HepG2 (cell line): ENCODE results near the gene YLPM1. TPM values are rescaled to one million over a fixed set of nuclear protein-coding genes. Genes with fewer than 3 reads are reported as not detected.

Source experiments
- ARNT ChIP-seq: fragments of 450-650 bp; IDR thresholded peaks from 2 replicates; pipeline ENCODE4 v1.6.1; 2017
- DRAP1 ChIP-seq: IDR thresholded peaks from 2 replicates; pipeline ENCODE4 v1.6.1; 2016; ENCODE audit warnings: missing genetic modification reagents, missing compliant biosample characterization
- GRHL1 ChIP-seq: sonication (generic); formaldehyde crosslinking; conservative IDR thresholded peaks from 2 replicates; pipeline ENCODE4 v1.8.0; 2022; ENCODE audit warnings: missing genetic modification reagents
- HCFC1 ChIP-seq: fragments of 150-350 bp; IDR thresholded peaks from 2 replicates; pipeline ENCODE4 v1.6.1; 2014; ENCODE audit warnings: low read depth, low read length
- HNF4A ChIP-seq: sonication (generic); formaldehyde crosslinking; IDR thresholded peaks from 2 replicates; pipeline ENCODE4 v1.4.0; 2020; ENCODE audit warnings: missing genetic modification reagents
- HOXA7 ChIP-seq: sonication (generic); formaldehyde crosslinking; IDR thresholded peaks from 2 replicates; pipeline ENCODE4 v1.8.1; 2022; ENCODE audit warnings: mild to moderate bottlenecking, missing genetic modification reagents, moderate library complexity
- JDP2 ChIP-seq: sonication (generic); formaldehyde crosslinking; IDR thresholded peaks from 2 replicates; pipeline ENCODE4 v1.8.1; 2022; ENCODE audit warnings: missing genetic modification reagents, borderline replicate concordance
- KAT8 ChIP-seq: IDR thresholded peaks from 2 replicates; pipeline ENCODE4 v1.6.1; 2016; ENCODE audit warnings: missing genetic modification reagents, missing compliant biosample characterization
- NFE2L2 ChIP-seq: fragments of 150-350 bp; IDR thresholded peaks from 2 replicates; pipeline ENCODE4 v1.6.1; 2014; ENCODE audit warnings: low read length
- PRPF4 ChIP-seq: fragments of 200-400 bp; formaldehyde crosslinking; IDR thresholded peaks from 2 replicates; pipeline ENCODE4 v1.6.1; 2016; ENCODE audit warnings: low read length, low read depth; ENCODE audit not compliant: poor library complexity, severe bottlenecking
- RCOR2 ChIP-seq: IDR thresholded peaks from 2 replicates; pipeline ENCODE4 v1.6.1; 2016; ENCODE audit warnings: missing biosample characterization, missing genetic modification reagents
- RORA ChIP-seq: sonication (generic); formaldehyde crosslinking; IDR thresholded peaks from 2 replicates; pipeline ENCODE4 v1.5.0; 2020; ENCODE audit warnings: mild to moderate bottlenecking, missing genetic modification reagents, moderate library complexity
- SMARCE1 ChIP-seq: fragments of 450-650 bp; IDR thresholded peaks from 2 replicates; pipeline ENCODE4 v1.6.1; 2017; ENCODE audit warnings: borderline replicate concordance
- SOX13 ChIP-seq, 3 experiments: fragments of 450-650 bp in 1 of 3; sonication (generic) in 1 of 3; formaldehyde crosslinking in 1 of 3; IDR thresholded peaks in 2 of 3; conservative IDR thresholded peaks in 1 of 3; 2 replicates each; pipeline versions ENCODE4 v1.5.0 to v1.6.1; 2016 to 2020; ENCODE audit warnings: antibody characterized with exemption in 1 of 3, mild to moderate bottlenecking in 1 of 3, missing compliant biosample characterization in 1 of 3, missing genetic modification reagents in 1 of 3, moderate library complexity in 1 of 3
- SOX5 ChIP-seq: IDR thresholded peaks from 2 replicates; pipeline ENCODE4 v1.6.1; 2016; ENCODE audit warnings: borderline replicate concordance
- TBX3 ChIP-seq: fragments of 450-650 bp; IDR thresholded peaks from 2 replicates; pipeline ENCODE4 v1.6.1; 2017; ENCODE audit warnings: antibody characterized with exemption, mild to moderate bottlenecking, inconsistent platforms, borderline replicate concordance
- THAP11 ChIP-seq: IDR thresholded peaks from 2 replicates; pipeline ENCODE4 v1.6.1; 2016; ENCODE audit warnings: missing biosample characterization, missing genetic modification reagents
- THAP9 ChIP-seq: sonication (generic); formaldehyde crosslinking; IDR thresholded peaks from 2 replicates; pipeline ENCODE4; 2020; ENCODE audit warnings: missing genetic modification reagents, mild to moderate bottlenecking, borderline replicate concordance
- TMF1 ChIP-seq: sonication (generic); formaldehyde crosslinking; IDR thresholded peaks from 2 replicates; pipeline ENCODE4 v1.8.1; 2022; ENCODE audit warnings: low read depth, missing genetic modification reagents
- ZBTB33 ChIP-seq: sonication (generic); formaldehyde crosslinking; IDR thresholded peaks from 2 replicates; pipeline ENCODE4 v1.4.0; 2020; ENCODE audit warnings: missing genetic modification reagents
- ZNF501 ChIP-seq: sonication (generic); formaldehyde crosslinking; IDR thresholded peaks from 2 replicates; pipeline ENCODE4 v1.5.1; 2020; ENCODE audit warnings: mild to moderate bottlenecking, moderate library complexity, missing genetic modification reagents
- ZNF576 ChIP-seq: sonication (generic); formaldehyde crosslinking; IDR thresholded peaks from 2 replicates; pipeline ENCODE4 v1.4.0; 2020; ENCODE audit warnings: mild to moderate bottlenecking, missing genetic modification reagents
- ZNF850 ChIP-seq: sonication (generic); formaldehyde crosslinking; conservative IDR thresholded peaks from 2 replicates; pipeline ENCODE4 v1.9.0; 2021; ENCODE audit warnings: mild to moderate bottlenecking, missing genetic modification reagents
- polyA plus RNA-seq, 8 experiments: library from polyadenylated mRNA; depleted of rRNA in 3 of 8; stranded (reverse) in 7 of 8; unstranded in 1 of 8; fragments of >200 nt; fragmentation: Illumina TruSeq in 4 of 8; extraction: Trizol in 4 of 8; gene quantifications; 2 replicates each; pipeline versions ENCODE4 v1.2.1 to v1.2.3, GENCODE V29; 2011 to 2016; ENCODE audit warnings: low read depth in 4 of 8, missing spikeins in 1 of 8, mixed read lengths in 1 of 8; ENCODE audit not compliant: insufficient read depth in 1 of 8
- total RNA-seq, 5 experiments: library from RNA; depleted of rRNA; stranded (reverse); fragments of >200 nt; fragmentation: Illumina TruSeq; extraction: Trizol; gene quantifications; 2 replicates each; pipeline ENCODE4 v1.2.3, GENCODE V29; 2016; ENCODE audit warnings: low read depth in 1 of 5

YLPM1 gene
- total and polyA plus RNA-seq, 2 of the 13 experiments (the other 11 are each of a cell fraction or from before 2014, with no cell fraction given), result 6.7 to 21.9 TPM

- TF ChIP-seq NFE2L2 (no peak), ZBTB33 (no peak), HNF4A (CRISPR knock-in tag) (peak; percentile 51; the same call in 1 of the 2 replicates), THAP9 (CRISPR knock-in tag) (peak; percentile 56; the same call in 1 of the 2 replicates), RCOR2 (CRISPR knock-in tag) (peak; percentile 46; the same call in 1 of the 2 replicates), ZNF850 (no peak), TBX3 (peak; percentile 26; the same call in 1 of the 2 replicates), SOX13 (IDR thresholded peaks at IDR 0.05) (no peak), SOX13 (CRISPR knock-in tag; conservative IDR thresholded peaks at IDR 0.05 in 1 of 2, IDR thresholded peaks at IDR 0.05 in 1 of 2) (peak in 1 of 2 experiments; percentile 51; a peak in 1 of 4 replicates), HCFC1 (peak; percentile 65), TMF1 (CRISPR knock-in tag) (peak; percentile 79), THAP11 (CRISPR knock-in tag) (peak; percentile 88), GRHL1 (CRISPR knock-in tag) (no peak), RORA (CRISPR knock-in tag) (no peak), ZNF501 (CRISPR knock-in tag) (peak; percentile 74; the same call in 1 of the 2 replicates), PRPF4 (no peak), SMARCE1 (no peak), DRAP1 (peak; percentile 84), HOXA7 (CRISPR knock-in tag) (peak; percentile 49; the same call in 1 of the 2 replicates), JDP2 (CRISPR knock-in tag) (no peak; the same call in 1 of the 2 replicates), SOX5 (CRISPR knock-in tag) (peak; percentile 46; the same call in 1 of the 2 replicates), ARNT (no peak), ZNF576 (CRISPR knock-in tag) (no peak), KAT8 (CRISPR knock-in tag) (peak; percentile 92)
Observed at GRCh38 chr14:74881431-74882102, 118.5 kb downstream of the YLPM1 start, which contains the start of gene DLST (continued).
